RKO (cell line): Measurements from ENCODE around the gene PIGT.

Experiments
- DNase-seq: peaks from one replicate; pipeline ENCODE4 v3.0.0-alpha.2; 2016; ENCODE audit warnings: low spot score

PIGT gene

GRCh38 chr20:45400346-45401031 is 15.5 kb upstream of the PIGT start:
- no peak for DNase-seq

- peak; percentile 43 for DNase-seq
These were observed 13.0 kb upstream of the PIGT start for GRCh38 chr20:45402946-45403345.

- no peak for DNase-seq
These were observed 11.5 kb upstream of the PIGT start for GRCh38 chr20:45404438-45404837.

- DNase-seq: peak; percentile 89
These were observed 10.2 kb upstream of the PIGT start for GRCh38 chr20:45405571-45406259.

GRCh38 chr20:45406260-45407066 is 9.5 kb upstream of the PIGT start:
- DNase-seq: peak; percentile 80

GRCh38 chr20:45407067-45407745 is 8.7 kb upstream of the PIGT start:
- DNase-seq: peak; percentile 76

- peak; percentile 76 for DNase-seq
These were observed 7.9 kb upstream of the PIGT start, which contains the start of gene DBNDD2 for GRCh38 chr20:45407783-45408645. DBNDD2 (plus strand) TSS chr20:45408289; CDS start chr20:45408468, 179 bp downstream.

- no peak for DNase-seq
These were observed 7.2 kb upstream of the PIGT start for GRCh38 chr20:45408646-45409213.

- DNase-seq: no peak
These were observed 6.2 kb upstream of the PIGT start for GRCh38 chr20:45409521-45410272.

- no peak for DNase-seq
These were observed 5.1 kb upstream of the PIGT start for GRCh38 chr20:45410887-45411286.

- no peak for DNase-seq
These were observed 3.3 kb upstream of the PIGT start for GRCh38 chr20:45412653-45413052.

- no peak for DNase-seq
These were observed 2.5 kb upstream of the PIGT start for GRCh38 chr20:45413479-45413878.

- DNase-seq: no peak
These were observed 976 bp downstream of the PIGT start for GRCh38 chr20:45416917-45417316.

- peak; percentile 93 for DNase-seq
These were observed 3.5 kb downstream of the PIGT start for GRCh38 chr20:45419188-45420091.

GRCh38 chr20:45420125-45420524 is 4.2 kb downstream of the PIGT start:
- DNase-seq: no peak

- DNase-seq: no peak
These were observed 7.8 kb downstream of the PIGT start for GRCh38 chr20:45423700-45424099.

GRCh38 chr20:45425561-45425960 is 9.6 kb downstream of the PIGT start:
- no peak for DNase-seq

- no peak for DNase-seq
These were observed 10.5 kb downstream of the PIGT start for GRCh38 chr20:45426320-45427016.
